HEK293 (cell line): ENCODE results near the gene PTPRCAP.
A peak's percentile ranks its signal among the peaks of the same experiment; 100 is the strongest.

Experiments
- CTCF ChIA-PET: fragments of 350-600 bp; formaldehyde crosslinking; extraction: SDS; loops from one replicate; lab custom pipeline; 2021; ENCODE audit warnings: antibody characterized with exemption; lab: Yijun Ruan, JAX
- POLR2A ChIA-PET: fragments of 300-600 bp; formaldehyde crosslinking; extraction: SDS; loops from one replicate; lab custom pipeline; 2020; ENCODE audit warnings: antibody characterized with exemption, inconsistent platforms; lab: Yijun Ruan, JAX
- H3K27ac ChIP-seq: fragments of 200-500 bp; sonication (Bioruptor generic); 2 replicates; pipeline ENCODE4 v1.5.1; 2014; ENCODE audit warnings: low read depth, low read length, control low read depth, inconsistent platforms; ENCODE audit errors: extremely low read depth
- H3K36me3 ChIP-seq, 2 experiments: fragments of 200-500 bp in 1 of 2; sonication (Bioruptor generic) in 1 of 2; 1 replicate in 1 of 2; 2 replicates in 1 of 2; pipeline ENCODE4 v1.5.1; 2014 to 2017; ENCODE audit warnings: inconsistent platforms in 2 of 2, low read length in 2 of 2; ENCODE audit not compliant: control insufficient read depth in 2 of 2, insufficient read depth in 1 of 2
- H3K4me1 ChIP-seq: fragments of 200-500 bp; sonication (Bioruptor generic); 2 replicates; pipeline ENCODE4 v1.5.1; 2014; ENCODE audit warnings: mild to moderate bottlenecking, low read length, inconsistent platforms; ENCODE audit not compliant: control insufficient read depth, insufficient read depth
- H3K4me3 ChIP-seq: 2 replicates; pipeline ENCODE4 v1.5.1; 2011; ENCODE audit warnings: low read depth, mild to moderate bottlenecking, control low read depth, low read length, moderate library complexity
- H3K9me3 ChIP-seq: fragments of 200-500 bp; sonication (Bioruptor generic); 2 replicates; pipeline ENCODE4 v1.5.1; 2014; ENCODE audit warnings: low read depth, low read length, inconsistent platforms; ENCODE audit not compliant: control insufficient read depth, insufficient read depth
- EGR2 ChIP-seq: fragments of 450-650 bp; formaldehyde crosslinking; IDR thresholded peaks from 2 replicates; pipeline ENCODE4 v1.5.1; 2016; ENCODE audit warnings: low read depth, missing biosample characterization, missing genetic modification characterization
- GLI2 ChIP-seq: fragments of 450-650 bp; formaldehyde crosslinking; IDR thresholded peaks from 2 replicates; pipeline ENCODE4; 2017; ENCODE audit warnings: missing biosample characterization, missing genetic modification characterization, low read depth, borderline replicate concordance
- GLIS2 ChIP-seq: fragments of 450-650 bp; formaldehyde crosslinking; IDR thresholded peaks from 2 replicates; pipeline ENCODE4 v1.5.1; 2016; ENCODE audit warnings: missing biosample characterization, missing genetic modification characterization
- KLF17 ChIP-seq: fragments of 450-650 bp; formaldehyde crosslinking; IDR thresholded peaks from 2 replicates; pipeline ENCODE4 v1.5.1; 2016; ENCODE audit warnings: missing biosample characterization, missing genetic modification characterization
- RBAK ChIP-seq: fragments of 450-650 bp; formaldehyde crosslinking; IDR thresholded peaks from 2 replicates; pipeline ENCODE4 v1.5.1; 2016; ENCODE audit warnings: missing biosample characterization, missing genetic modification characterization
- YY2 ChIP-seq: fragments of 450-650 bp; formaldehyde crosslinking; IDR thresholded peaks from 2 replicates; pipeline ENCODE4 v1.5.1; 2016; ENCODE audit warnings: missing biosample characterization, missing genetic modification characterization
- ZEB2 ChIP-seq: fragments of 450-650 bp; formaldehyde crosslinking; IDR thresholded peaks from 2 replicates; pipeline ENCODE4 v1.5.1; 2016; ENCODE audit warnings: missing biosample characterization, missing genetic modification characterization
- ZFHX2 ChIP-seq: fragments of 450-650 bp; formaldehyde crosslinking; conservative IDR thresholded peaks from 2 replicates; pipeline ENCODE4 v1.5.1; 2016; ENCODE audit warnings: missing biosample characterization, missing genetic modification characterization
- ZNF132 ChIP-seq: fragments of 450-650 bp; formaldehyde crosslinking; IDR thresholded peaks from 2 replicates; pipeline ENCODE4 v1.5.1; 2017; ENCODE audit warnings: missing biosample characterization, missing genetic modification characterization, borderline replicate concordance
- ZNF133 ChIP-seq: fragments of 450-650 bp; formaldehyde crosslinking; IDR thresholded peaks from 2 replicates; pipeline ENCODE4 v1.5.1; 2016; ENCODE audit warnings: missing biosample characterization, missing genetic modification characterization
- ZNF148 ChIP-seq: fragments of 450-650 bp; formaldehyde crosslinking; IDR thresholded peaks from 2 replicates; pipeline ENCODE4 v1.5.0; 2017; ENCODE audit warnings: missing biosample characterization, missing genetic modification characterization, borderline replicate concordance
- ZNF18 ChIP-seq: fragments of 450-650 bp; formaldehyde crosslinking; IDR thresholded peaks from 2 replicates; pipeline ENCODE4 v1.5.1; 2016; ENCODE audit warnings: missing biosample characterization, missing genetic modification characterization
- ZNF24 ChIP-seq: fragments of 450-650 bp; formaldehyde crosslinking; IDR thresholded peaks from 2 replicates; pipeline ENCODE4 v1.5.1; 2016; ENCODE audit warnings: missing biosample characterization, missing genetic modification characterization
- ZNF335 ChIP-seq: fragments of 450-650 bp; formaldehyde crosslinking; conservative IDR thresholded peaks from 2 replicates; pipeline ENCODE4 v1.5.1; 2016; ENCODE audit warnings: missing biosample characterization, missing genetic modification characterization
- ZNF354C ChIP-seq: fragments of 450-650 bp; formaldehyde crosslinking; IDR thresholded peaks from 2 replicates; pipeline ENCODE4 v1.5.1; 2016; ENCODE audit warnings: missing biosample characterization, missing genetic modification characterization, low read depth, borderline replicate concordance
- ZNF521 ChIP-seq: fragments of 450-650 bp; formaldehyde crosslinking; IDR thresholded peaks from 2 replicates; pipeline ENCODE4 v1.5.1; 2017; ENCODE audit warnings: missing biosample characterization, mild to moderate bottlenecking, missing genetic modification characterization
- ZNF843 ChIP-seq: fragments of 450-650 bp; formaldehyde crosslinking; IDR thresholded peaks from 2 replicates; pipeline ENCODE4 v1.5.1; 2016; ENCODE audit warnings: missing biosample characterization, missing genetic modification characterization
- TF ChIP-seq, protein P1 (sequence below): fragments of 450-650 bp; formaldehyde crosslinking; IDR thresholded peaks from 2 replicates; pipeline ENCODE4 v1.5.1; 2016; ENCODE audit warnings: missing biosample characterization, missing genetic modification characterization
- TF ChIP-seq, protein P2 (sequence below): IDR thresholded peaks from 2 replicates; pipeline ENCODE4 v1.6.1; 2011; ENCODE audit warnings: mild to moderate bottlenecking, low read depth, low read length, borderline replicate concordance
- TF ChIP-seq, protein P3 (sequence below): fragments of 450-650 bp; formaldehyde crosslinking; IDR thresholded peaks from 2 replicates; pipeline ENCODE4 v1.5.1; 2016; ENCODE audit warnings: missing biosample characterization, missing genetic modification characterization

PTPRCAP gene

GRCh38 chr11:67416416-67417335, 20.8 kb downstream of the PTPRCAP start (continued):
- TF ChIP-seq ZNF843 (tag by site-specific recombination) (no peak), GLIS2 (tag by site-specific recombination) (peak; percentile 19; the same call in 1 of the 2 replicates), YY2 (no peak), ZNF18 (no peak), ZNF24 (tag by site-specific recombination) (peak; percentile 49; the same call in 1 of the 2 replicates), KLF17 (tag by site-specific recombination) (no peak)
- TF ChIP-seq, protein P1, sequence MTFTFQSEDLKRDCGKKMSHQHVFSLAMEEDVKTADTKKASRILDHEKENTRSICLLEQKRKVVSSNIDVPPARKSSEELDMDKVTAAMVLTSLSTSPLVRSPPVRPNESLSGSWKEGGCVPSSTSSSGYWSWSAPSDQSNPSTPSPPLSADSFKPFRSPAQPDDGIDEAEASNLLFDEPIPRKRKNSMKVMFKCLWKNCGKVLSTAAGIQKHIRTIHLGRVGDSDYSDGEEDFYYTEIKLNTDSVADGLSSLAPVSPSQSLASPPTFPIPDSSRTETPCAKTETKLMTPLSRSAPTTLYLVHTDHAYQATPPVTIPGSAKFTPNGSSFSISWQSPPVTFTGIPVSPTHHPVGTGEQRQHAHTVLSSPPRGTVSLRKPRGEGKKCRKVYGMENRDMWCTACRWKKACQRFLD (tag by site-specific recombination), result no peak

GRCh38 chr11:67415501-67416304, 21.8 kb downstream of the PTPRCAP start, which contains the start of gene CARNS1:
TSS of gene CARNS1 (plus strand) at chr11:67415678. CDS start at chr11:67416200, 522 bp downstream.
- no peaks in the 10 kb centered on the region; the same call in 1 of the 2 replicates for H3K4me1 ChIP-seq
- TF ChIP-seq ZNF133 (tag by site-specific recombination) (no peak), ZNF148 (no peak), ZEB2 (tag by site-specific recombination) (no peak), RBAK (no peak), ZFHX2 (tag by site-specific recombination) (peak; percentile 75), ZNF521 (no peak), ZNF335 (no peak), ZNF132 (no peak), ZNF354C (tag by site-specific recombination) (no peak), EGR2 (tag by site-specific recombination) (peak; percentile 69), GLI2 (tag by site-specific recombination) (no peak)
- TF ChIP-seq, protein P2, sequence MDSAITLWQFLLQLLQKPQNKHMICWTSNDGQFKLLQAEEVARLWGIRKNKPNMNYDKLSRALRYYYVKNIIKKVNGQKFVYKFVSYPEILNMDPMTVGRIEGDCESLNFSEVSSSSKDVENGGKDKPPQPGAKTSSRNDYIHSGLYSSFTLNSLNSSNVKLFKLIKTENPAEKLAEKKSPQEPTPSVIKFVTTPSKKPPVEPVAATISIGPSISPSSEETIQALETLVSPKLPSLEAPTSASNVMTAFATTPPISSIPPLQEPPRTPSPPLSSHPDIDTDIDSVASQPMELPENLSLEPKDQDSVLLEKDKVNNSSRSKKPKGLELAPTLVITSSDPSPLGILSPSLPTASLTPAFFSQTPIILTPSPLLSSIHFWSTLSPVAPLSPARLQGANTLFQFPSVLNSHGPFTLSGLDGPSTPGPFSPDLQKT, result no peak
- TF ChIP-seq, protein P3, sequence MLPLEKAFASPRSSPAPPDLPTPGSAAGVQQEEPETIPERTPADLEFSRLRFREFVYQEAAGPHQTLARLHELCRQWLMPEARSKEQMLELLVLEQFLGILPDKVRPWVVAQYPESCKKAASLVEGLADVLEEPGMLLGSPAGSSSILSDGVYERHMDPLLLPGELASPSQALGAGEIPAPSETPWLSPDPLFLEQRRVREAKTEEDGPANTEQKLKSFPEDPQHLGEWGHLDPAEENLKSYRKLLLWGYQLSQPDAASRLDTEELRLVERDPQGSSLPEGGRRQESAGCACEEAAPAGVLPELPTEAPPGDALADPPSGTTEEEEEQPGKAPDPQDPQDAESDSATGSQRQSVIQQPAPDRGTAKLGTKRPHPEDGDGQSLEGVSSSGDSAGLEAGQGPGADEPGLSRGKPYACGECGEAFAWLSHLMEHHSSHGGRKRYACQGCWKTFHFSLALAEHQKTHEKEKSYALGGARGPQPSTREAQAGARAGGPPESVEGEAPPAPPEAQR (tag by site-specific recombination), result no peak
- no peaks in the 10 kb centered on the region for H3K36me3 ChIP-seq
- H3K9me3 ChIP-seq, result no peaks in the 10 kb centered on the region
- peak within 1 kb of the TSS; percentile 9; the same call in 1 of the 2 replicates for H3K4me3 ChIP-seq
- CTCF ChIA-PET, result no interaction called here
- H3K27ac ChIP-seq, result no peak within 1 kb of the TSS
- POLR2A ChIA-PET, result no interaction called here
